Activated naive CD4-positive, alpha-beta T cell treated with anti-CD3 and anti-CD28 coated beads, Interleukin-2, amount 10 ng/mL, durations not matched to agents 7 days and 5 days (primary cell): ENCODE data around the gene TTLL9.
"Not testable (repeated sequence)": the region's sequence is repeated elsewhere in the genome, so short reads cannot be mapped to it uniquely, and the experiment has no call there.

Source experiments
- CTCF ChIA-PET: fragments of 350-600 bp; sonication (Branson Sonifier 250); formaldehyde crosslinking; loops from one replicate; lab custom pipeline; 2021; ENCODE audit warnings: antibody characterized with exemption; lab: Charles Lee
- DNase-seq: peaks from one replicate; pipeline ENCODE4 v3.0.0-alpha.2; 2020
- H3K27ac Mint-ChIP-seq: one replicate; pipeline ENCODE4 v1.8.0; 2021; ENCODE audit warnings: mild to moderate bottlenecking, moderate library complexity, mixed read lengths
- H3K27me3 Mint-ChIP-seq: one replicate; pipeline ENCODE4 v1.8.0; 2021; ENCODE audit warnings: mild to moderate bottlenecking, mixed read lengths
- H3K36me3 Mint-ChIP-seq: one replicate; pipeline ENCODE4 v1.8.0; 2021; ENCODE audit warnings: mixed read lengths
- H3K4me1 Mint-ChIP-seq: one replicate; pipeline ENCODE4 v1.8.0; 2021; ENCODE audit warnings: mixed read lengths
- H3K4me3 Mint-ChIP-seq: one replicate; pipeline ENCODE4 v1.8.0; 2021; ENCODE audit warnings: mild to moderate bottlenecking, moderate library complexity, mixed read lengths
- H3K9me3 Mint-ChIP-seq: one replicate; pipeline ENCODE4 v1.8.0; 2021; ENCODE audit warnings: mixed read lengths

The TTLL9 gene, protein sequence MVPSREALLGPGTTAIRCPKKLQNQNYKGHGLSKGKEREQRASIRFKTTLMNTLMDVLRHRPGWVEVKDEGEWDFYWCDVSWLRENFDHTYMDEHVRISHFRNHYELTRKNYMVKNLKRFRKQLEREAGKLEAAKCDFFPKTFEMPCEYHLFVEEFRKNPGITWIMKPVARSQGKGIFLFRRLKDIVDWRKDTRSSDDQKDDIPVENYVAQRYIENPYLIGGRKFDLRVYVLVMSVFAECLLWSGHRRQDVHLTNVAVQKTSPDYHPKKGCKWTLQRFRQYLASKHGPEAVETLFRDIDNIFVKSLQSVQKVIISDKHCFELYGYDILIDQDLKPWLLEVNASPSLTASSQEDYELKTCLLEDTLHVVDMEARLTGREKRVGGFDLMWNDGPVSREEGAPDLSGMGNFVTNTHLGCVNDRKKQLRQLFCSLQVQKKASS

DNA sequence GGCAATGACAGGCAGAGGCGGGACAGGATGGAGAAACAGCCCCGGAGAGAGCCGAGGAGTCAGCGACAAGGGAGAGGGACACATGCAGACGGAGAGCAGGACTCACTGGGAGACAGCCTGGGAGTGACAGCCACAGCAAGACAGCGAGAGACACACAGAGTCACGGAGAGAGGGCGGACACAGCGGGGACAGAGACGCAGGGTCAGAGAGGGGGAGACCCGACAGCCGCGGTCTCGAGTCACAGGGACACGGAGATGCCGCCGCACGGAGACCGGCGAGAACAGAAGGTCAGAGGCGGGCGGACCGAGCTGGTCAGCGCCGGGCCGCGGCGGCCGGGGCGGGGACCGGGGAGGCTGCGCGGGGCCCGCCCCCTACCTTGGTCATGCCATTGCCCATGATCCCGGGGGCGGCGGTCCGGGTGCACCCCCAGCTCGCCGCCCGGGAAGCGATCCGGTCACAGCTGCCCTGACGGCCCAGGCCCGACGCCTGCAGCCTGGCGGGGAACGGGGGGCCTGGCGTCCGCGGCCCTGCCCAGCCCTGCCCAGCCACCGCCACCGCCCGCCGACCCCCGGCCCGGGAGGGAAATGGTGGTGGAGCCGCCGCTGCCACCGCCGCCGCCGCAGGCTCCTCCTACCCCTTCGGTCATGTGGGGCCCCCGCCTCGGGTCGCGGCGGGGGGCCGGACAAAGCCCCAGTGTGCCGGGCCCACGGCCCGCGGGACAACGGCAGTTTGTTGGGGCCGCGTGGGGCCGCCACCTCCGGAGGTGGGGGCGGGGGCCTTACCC is at the start of gene TTLL9, which contains the start of gene DUSP15:
TSS of gene TTLL9 (plus strand) at position 693 of the 784 bp plus-strand sequence. CDS start 493 bp downstream, outside the sequence.
TSS of gene DUSP15 (minus strand) at position 586 of the 784 bp plus-strand sequence. CDS start at position 396, 190 bp downstream.
- H3K27ac Mint-ChIP-seq = no peak within 1 kb of the TSS
- no peak for DNase-seq
- H3K4me1 Mint-ChIP-seq = peaks cover 12% of the 10 kb centered on the region
- peak within 1 kb of the TSS; percentile 59 for H3K4me3 Mint-ChIP-seq
- H3K27me3 Mint-ChIP-seq = peaks cover 70% of the 10 kb centered on the region
- no peaks in the 10 kb centered on the region for H3K9me3 Mint-ChIP-seq
- peaks cover 3% of the 10 kb centered on the region for H3K36me3 Mint-ChIP-seq
- CTCF ChIA-PET = no interaction called here

DNA sequence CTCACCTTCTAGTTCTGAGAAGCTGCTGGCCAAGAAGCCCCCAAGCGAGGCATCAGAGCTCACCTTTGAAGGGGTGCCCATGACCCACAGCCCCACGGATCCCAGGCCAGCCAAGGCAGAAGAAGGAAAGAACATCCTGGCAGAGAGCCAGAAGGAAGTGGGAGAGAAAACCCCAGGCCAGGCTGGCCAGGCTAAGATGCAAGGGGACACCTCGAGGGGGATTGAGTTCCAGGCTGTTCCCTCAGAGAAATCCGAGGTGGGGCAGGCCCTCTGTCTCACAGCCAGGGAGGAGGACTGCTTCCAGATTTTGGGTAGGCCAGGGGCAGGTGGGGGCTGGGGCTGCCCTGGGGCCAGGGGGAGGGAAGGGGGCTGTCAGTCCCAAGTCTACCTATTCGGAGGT is 49.0 kb upstream of the TTLL9 start:
- H3K27ac Mint-ChIP-seq = no peak overlapping the region
- H3K4me1 Mint-ChIP-seq = peaks cover 11% of the 10 kb centered on the region
- H3K36me3 Mint-ChIP-seq = no peaks in the 10 kb centered on the region
- DNase-seq = no peak
- H3K9me3 Mint-ChIP-seq = no peaks in the 10 kb centered on the region
- H3K4me3 Mint-ChIP-seq = no peak overlapping the region
- peaks cover 19% of the 10 kb centered on the region for H3K27me3 Mint-ChIP-seq
- CTCF ChIA-PET = interaction anchor here (0.9 to 4.2 kb wide), 4 partner anchors 16 to 210 kb away, joined by 3 to 51 read pairs (median 31); partner anchors contain the start of gene FOXS1

DNA sequence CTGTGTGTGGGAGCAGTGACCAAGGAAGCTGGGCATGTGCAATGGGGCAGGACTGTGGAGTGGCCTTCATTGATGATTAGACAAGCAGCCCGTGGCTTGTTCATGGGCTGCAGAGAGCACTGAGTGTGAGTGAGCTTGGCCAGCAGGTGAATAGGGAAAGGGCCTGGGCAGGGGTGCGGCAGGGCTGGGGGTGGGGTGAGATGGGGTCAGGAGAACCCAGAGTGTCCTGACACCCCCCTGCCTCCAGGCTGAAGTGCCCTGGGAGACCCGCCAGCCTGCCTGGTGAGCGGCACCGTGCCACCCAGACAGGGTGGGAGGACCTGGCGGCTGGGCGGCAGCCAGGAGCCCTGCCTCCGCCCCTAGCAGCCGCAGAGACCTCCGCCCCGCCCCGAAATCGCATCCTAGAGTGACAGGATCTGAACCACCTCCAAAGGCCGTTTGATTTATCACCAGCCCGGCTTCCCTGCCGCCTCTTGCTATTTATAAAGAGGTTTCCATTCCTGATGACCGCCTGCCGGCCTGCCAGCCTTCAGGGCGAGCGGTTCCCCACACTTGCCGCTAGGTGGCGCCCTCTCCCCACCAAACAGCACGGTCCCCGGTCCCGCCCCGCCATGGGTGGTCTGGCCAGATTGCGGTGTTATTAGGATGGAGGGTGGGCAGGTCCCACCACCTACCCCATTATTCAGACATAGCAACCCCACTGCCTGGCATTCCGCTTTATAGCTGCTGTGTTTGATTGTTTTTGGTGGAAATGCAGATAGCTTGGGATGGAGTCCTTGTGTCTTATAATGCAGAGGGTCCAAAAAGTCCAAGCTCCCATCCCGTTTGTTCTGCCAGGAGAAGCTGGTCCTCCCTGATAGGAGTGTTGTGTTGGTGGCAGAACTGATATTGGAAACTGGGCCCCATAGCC is 47.8 kb upstream of the TTLL9 start:
- Mint-ChIP-seq H3K27ac (peak overlapping the region; percentile 7), H3K4me3 (no peak overlapping the region), H3K36me3 (no peaks in the 10 kb centered on the region), H3K4me1 (peaks cover 11% of the 10 kb centered on the region), H3K27me3 (peaks cover 19% of the 10 kb centered on the region), H3K9me3 (no peaks in the 10 kb centered on the region)
- DNase-seq = peak; percentile 82
- CTCF ChIA-PET = interaction anchor here (0.6 to 4.2 kb wide), 29 partner anchors 8 to 306 kb away, joined by 3 to 51 read pairs (median 4); partner anchors contain the start of genes FOXS1 and PDRG1

DNA sequence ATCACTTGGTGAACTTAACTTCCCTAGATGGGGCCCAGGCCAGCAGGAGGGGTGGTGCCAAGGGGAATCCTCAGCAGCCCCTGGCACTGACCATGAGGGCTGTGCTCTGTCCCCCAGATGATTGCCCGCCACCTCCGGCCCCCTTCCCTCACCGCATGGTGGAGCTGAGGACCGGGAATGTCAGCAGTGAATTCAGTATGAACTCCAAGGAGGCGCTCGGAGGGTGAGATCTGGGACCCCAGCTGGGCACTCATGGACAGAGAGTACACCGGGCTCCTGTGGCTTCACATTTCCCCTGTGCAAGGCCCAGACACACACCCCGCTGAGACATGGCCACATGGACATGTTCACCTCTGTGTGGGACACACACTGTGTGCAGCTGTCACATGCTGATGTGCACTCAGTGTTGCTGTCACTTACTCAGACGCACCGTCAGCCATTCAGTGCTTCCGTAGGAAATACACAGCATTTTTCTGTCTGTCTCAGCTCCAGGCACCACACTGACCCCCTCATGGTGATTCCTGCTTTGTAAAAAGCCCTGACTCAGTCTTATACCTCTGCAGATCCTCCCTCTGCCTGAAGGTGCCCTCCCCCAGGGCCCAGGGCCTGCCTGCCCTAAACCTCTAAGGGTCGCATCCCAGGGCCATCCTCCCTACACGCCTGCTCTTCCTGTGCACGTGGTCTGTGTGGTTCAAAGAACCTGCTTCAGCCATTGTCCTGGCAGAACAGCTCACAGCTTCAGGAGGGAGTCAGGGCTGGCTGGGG is 46.9 kb upstream of the TTLL9 start:
- Mint-ChIP-seq H3K27me3 (peaks cover 19% of the 10 kb centered on the region), H3K4me1 (peaks cover 11% of the 10 kb centered on the region), H3K36me3 (no peaks in the 10 kb centered on the region), H3K9me3 (no peaks in the 10 kb centered on the region), H3K4me3 (no peak overlapping the region), H3K27ac (no peak overlapping the region)
- no peak for DNase-seq
- CTCF ChIA-PET = interaction anchor here (0.6 to 4.2 kb wide), 29 partner anchors 9 to 305 kb away, joined by 3 to 51 read pairs (median 4); partner anchors contain the start of genes FOXS1 and PDRG1

DNA sequence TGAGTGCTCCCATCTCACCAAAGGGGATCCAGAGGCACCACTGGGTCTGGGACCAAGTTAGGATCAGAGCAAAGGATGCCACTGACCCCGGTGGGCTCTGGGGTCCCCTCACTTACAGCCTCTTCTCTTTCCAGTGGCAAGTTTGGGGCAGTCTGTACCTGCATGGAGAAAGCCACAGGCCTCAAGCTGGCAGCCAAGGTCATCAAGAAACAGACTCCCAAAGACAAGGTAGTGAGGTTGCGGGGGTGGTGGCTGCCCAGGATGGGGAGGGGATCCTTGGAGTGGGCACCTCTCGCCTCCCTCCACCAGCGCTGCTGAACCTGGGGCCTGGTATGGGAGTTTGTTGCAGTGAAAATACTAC is 46.3 kb upstream of the TTLL9 start:
- CTCF ChIA-PET = interaction anchor here (1.1 to 4.2 kb wide), 7 partner anchors 10 to 207 kb away, joined by 3 to 51 read pairs (median 24); partner anchors contain the start of genes FOXS1 and PDRG1
- H3K4me1 Mint-ChIP-seq = peaks cover 11% of the 10 kb centered on the region
- DNase-seq = no peak
- H3K27ac Mint-ChIP-seq = no peak overlapping the region
- no peaks in the 10 kb centered on the region for H3K9me3 Mint-ChIP-seq
- H3K27me3 Mint-ChIP-seq = peaks cover 19% of the 10 kb centered on the region
- H3K4me3 Mint-ChIP-seq = no peak overlapping the region
- H3K36me3 Mint-ChIP-seq = no peaks in the 10 kb centered on the region

DNA sequence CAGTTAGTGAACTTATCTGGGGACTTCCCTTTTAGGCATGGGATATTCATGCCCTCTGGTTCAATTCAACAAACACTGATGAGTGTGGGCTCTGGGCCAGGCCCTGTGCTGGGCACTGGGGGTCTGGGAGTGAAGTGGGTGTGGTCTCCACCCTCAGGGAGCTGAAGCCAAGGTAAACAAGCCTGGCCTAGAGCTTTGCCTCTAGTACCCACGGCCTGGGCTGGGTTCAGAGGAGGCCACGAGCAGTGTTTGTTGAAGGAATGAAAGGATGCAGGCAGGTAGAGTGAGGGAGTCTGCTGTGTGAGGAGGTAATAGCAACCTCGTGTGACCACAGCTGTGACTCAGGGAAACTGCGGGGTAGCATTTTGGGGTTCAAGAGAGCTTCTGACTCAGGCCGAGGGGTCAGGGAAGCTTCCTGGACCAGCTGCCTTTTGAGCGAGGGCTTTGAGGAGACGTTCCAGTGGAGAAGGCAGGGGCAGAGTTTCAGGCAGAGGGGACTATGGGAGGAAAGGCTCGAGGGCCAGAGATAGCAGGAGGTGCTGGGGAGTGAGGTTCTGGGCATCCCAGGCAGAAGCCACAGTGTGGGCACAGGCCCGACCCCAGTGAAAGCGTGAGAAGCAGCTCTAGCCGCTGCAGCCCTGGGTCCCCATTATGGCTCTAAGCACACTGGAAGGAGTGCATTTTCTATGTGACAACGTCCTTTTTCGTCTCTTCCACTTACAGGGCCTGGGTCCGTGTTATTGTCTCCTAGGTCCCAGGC is 45.7 kb upstream of the TTLL9 start:
- H3K27me3 Mint-ChIP-seq = peaks cover 16% of the 10 kb centered on the region
- no peak for DNase-seq

DNA sequence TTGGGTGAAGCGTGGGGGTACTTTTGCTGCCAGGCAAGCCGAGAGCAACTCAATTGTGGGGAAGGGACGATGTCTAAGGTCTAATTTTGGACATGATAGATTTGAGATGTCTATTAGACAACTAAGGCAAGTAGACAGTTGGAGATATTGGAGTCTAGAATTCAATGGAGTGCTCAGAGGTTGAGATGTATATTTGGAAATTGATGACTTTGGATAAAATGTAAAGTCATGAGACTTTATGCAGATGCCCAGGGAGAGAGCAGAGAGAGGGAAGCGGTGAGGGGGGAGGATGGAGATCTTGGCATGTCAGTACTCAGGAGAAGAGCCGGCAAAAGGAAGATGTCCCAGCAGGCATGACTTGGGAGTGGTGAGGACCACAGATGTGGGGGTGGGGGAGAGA is 44.4 kb upstream of the TTLL9 start:
- Mint-ChIP-seq H3K4me1 (peaks cover 11% of the 10 kb centered on the region), H3K4me3 (no peak overlapping the region), H3K27ac (no peak overlapping the region), H3K9me3 (no peaks in the 10 kb centered on the region), H3K36me3 (no peaks in the 10 kb centered on the region), H3K27me3 (peaks cover 12% of the 10 kb centered on the region)
- DNase-seq = no peak
- CTCF ChIA-PET = interaction anchor here (1.2 to 1.9 kb wide), 2 partner anchors 9 to 26 kb away, joined by 3 to 8 read pairs; no protein-coding TSS in a partner anchor

More for the DNA sequence above, 45.7 kb upstream of the TTLL9 start:
- Mint-ChIP-seq H3K36me3 (no peaks in the 10 kb centered on the region), H3K9me3 (no peaks in the 10 kb centered on the region), H3K4me1 (peaks cover 11% of the 10 kb centered on the region), H3K27ac (no peak overlapping the region), H3K4me3 (no peak overlapping the region)
- CTCF ChIA-PET = interaction anchor here (1.1 to 4.2 kb wide), 6 partner anchors 11 to 207 kb away, joined by 3 to 32 read pairs (median 14); partner anchors contain the start of gene PDRG1

DNA sequence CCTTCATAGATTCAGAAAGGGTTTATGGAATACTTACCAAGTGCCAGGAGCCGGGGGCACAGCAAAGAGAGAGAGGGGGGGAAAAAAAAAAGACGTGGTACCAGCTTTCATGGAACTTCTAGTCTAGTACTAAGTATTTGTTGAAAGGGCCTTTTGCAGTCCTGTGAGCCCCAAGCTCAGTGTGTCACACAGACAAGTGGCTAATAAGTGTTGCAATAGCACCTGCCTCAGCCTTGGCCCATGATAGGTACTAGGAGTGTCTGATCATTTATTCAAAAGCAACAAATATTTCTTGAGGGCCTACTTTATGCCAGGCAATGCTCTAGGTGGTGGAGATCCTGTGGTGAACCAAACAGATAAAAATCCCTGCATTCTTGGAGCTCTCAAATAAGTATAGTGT is 43.4 kb upstream of the TTLL9 start:
- Mint-ChIP-seq H3K4me3 (no peak overlapping the region), H3K36me3 (no peaks in the 10 kb centered on the region), H3K27me3 (peaks cover 6% of the 10 kb centered on the region), H3K4me1 (peaks cover 11% of the 10 kb centered on the region), H3K9me3 (no peaks in the 10 kb centered on the region), H3K27ac (no peak overlapping the region)
- CTCF ChIA-PET = interaction anchor here (0.7 to 1.9 kb wide), 3 partner anchors 10 to 264 kb away, joined by 3 to 8 read pairs (median 4); no protein-coding TSS in a partner anchor
- DNase-seq = no peak

DNA sequence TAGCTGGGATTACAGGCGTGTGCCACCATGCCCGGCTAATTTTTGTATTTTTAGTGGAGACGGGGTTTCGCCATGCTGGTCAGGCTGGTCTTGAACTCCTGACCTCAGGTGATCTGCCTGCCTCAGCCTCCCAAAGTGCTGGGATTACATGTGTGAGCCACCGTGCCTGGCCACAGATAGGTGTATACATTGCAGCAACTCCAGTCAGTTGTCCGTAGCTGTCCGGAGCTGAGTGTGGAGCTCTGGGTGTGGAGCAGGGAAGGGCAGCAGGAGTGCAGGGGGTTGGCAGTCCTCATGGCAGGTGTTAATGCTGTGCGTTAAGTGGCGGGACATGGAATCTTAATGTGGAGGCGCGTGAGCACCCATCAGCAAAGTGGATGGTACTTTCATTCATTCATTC is 42.4 kb upstream of the TTLL9 start:
- H3K4me1 Mint-ChIP-seq, H3K4me3 Mint-ChIP-seq, H3K36me3 Mint-ChIP-seq, H3K9me3 Mint-ChIP-seq, DNase-seq, H3K27me3 Mint-ChIP-seq, H3K27ac Mint-ChIP-seq: not testable (repeated sequence)
- CTCF ChIA-PET = interaction anchor here (1.9 kb wide), 1 partner anchor 11 kb away, joined by 8 read pairs; no protein-coding TSS in a partner anchor

DNA sequence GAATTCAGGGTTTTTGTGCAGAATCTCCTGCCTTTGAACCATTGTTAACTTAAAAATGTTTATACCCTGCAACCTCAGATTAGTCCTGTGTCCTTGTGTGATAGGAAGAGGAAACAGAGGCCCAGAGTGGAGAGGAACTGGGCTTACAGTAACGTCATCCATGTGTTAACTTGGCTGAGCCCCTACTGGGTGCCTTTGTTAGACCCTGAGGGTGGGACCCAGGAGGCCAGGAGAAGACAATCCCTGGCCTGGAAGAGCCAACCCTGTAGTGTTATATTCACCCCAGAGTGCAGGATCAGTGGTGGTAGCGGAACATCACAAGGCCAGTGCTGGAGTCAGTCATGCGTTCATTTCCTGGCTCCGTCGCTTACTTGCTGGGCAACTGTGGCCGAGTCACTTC is 40.7 kb upstream of the TTLL9 start:
- Mint-ChIP-seq H3K9me3 (no peaks in the 10 kb centered on the region), H3K27me3 (no peaks in the 10 kb centered on the region), H3K4me3 (no peak overlapping the region), H3K27ac (no peak overlapping the region), H3K4me1 (no peaks in the 10 kb centered on the region), H3K36me3 (no peaks in the 10 kb centered on the region)
- CTCF ChIA-PET = interaction anchor here (0.8 to 0.9 kb wide), 2 partner anchors 17 to 123 kb away, joined by 3 read pairs; no protein-coding TSS in a partner anchor
- no peak for DNase-seq

DNA sequence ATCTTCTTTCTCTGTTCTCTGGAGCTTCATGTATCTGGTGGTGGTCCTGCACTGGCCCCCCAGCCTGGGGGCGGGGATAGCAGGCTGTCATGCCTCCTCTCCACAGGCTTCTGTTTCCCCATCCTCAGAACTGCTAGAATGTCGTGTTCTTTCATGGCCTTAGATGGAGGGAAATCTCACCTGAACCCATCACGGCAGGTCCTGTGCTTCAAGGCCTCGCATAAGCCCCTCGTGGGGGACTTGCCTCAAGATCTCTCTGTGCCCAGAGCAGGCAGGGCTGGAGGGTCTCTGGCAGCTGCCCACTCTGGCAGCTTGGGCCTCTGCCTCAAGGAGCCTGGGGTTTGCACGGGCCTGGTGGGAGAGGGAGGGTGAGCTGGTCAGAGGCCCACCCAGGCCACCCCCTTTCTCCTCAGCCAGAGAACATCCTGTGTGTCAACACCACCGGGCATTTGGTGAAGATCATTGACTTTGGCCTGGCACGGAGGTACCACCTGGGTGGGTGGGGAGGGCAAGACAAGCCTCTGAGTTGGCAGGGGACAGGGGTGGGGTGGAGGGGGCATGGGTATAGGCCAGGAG is 39.9 kb upstream of the TTLL9 start:
- CTCF ChIA-PET = interaction anchor here (0.7 to 1.1 kb wide), 3 partner anchors 15 to 16 kb away, joined by 3 read pairs; partner anchors contain the start of gene FOXS1
- no peak overlapping the region for H3K4me3 Mint-ChIP-seq
- H3K4me1 Mint-ChIP-seq = no peaks in the 10 kb centered on the region
- no peaks in the 10 kb centered on the region for H3K27me3 Mint-ChIP-seq
- no peak overlapping the region for H3K27ac Mint-ChIP-seq
- H3K36me3 Mint-ChIP-seq = no peaks in the 10 kb centered on the region
- no peak for DNase-seq
- no peaks in the 10 kb centered on the region for H3K9me3 Mint-ChIP-seq
